Glutamatergic neuron (in vitro differentiated cells): Measurements from ENCODE around the gene TMEM132C. TPM values are rescaled to one million over a fixed set of nuclear protein-coding genes. Genes with fewer than 3 reads are reported as not detected.

Experiments
- DNase-seq: peaks from one replicate; pipeline ENCODE4 v3.0.0; 2022
- H3K27ac Mint-ChIP-seq: one replicate; pipeline ENCODE4 v1.8.0; 2020; ENCODE audit warnings: mild to moderate bottlenecking, mixed read lengths, inconsistent platforms; ENCODE audit not compliant: unreplicated experiment
- H3K27me3 Mint-ChIP-seq: one replicate; pipeline ENCODE4 v1.8.0; 2020; ENCODE audit warnings: mild to moderate bottlenecking, moderate library complexity, mixed read lengths, inconsistent platforms; ENCODE audit not compliant: unreplicated experiment
- H3K36me3 Mint-ChIP-seq: one replicate; pipeline ENCODE4 v1.8.0; 2020; ENCODE audit warnings: mild to moderate bottlenecking, mixed read lengths, inconsistent platforms; ENCODE audit not compliant: unreplicated experiment
- H3K4me1 Mint-ChIP-seq: one replicate; pipeline ENCODE4 v1.8.0; 2020; ENCODE audit warnings: mild to moderate bottlenecking, low read depth, mixed read lengths, inconsistent platforms; ENCODE audit not compliant: unreplicated experiment
- H3K4me3 Mint-ChIP-seq: one replicate; pipeline ENCODE4 v1.8.0; 2020; ENCODE audit warnings: mild to moderate bottlenecking, mixed read lengths, inconsistent platforms; ENCODE audit not compliant: unreplicated experiment
- H3K9me3 Mint-ChIP-seq: one replicate; pipeline ENCODE4 v1.8.0; 2020; ENCODE audit warnings: mild to moderate bottlenecking, moderate library complexity, mixed read lengths, inconsistent platforms; ENCODE audit not compliant: unreplicated experiment
- total RNA-seq: library from RNA; stranded (reverse); fragmentation: NEBNext Ultra II Directional; extraction: Animal tissue kit (Norgen Biotek cat#: 25700); gene quantifications from one replicate; pipeline ENCODE4 v1.2.1, GENCODE V29; 2021; ENCODE audit not compliant: unreplicated experiment
- TF ChIP-seq, protein P1 (sequence below): fragments of 200-600 bp; sonication (generic); IDR thresholded peaks from one replicate; pipeline ENCODE4 v1.5.0; 2021; ENCODE audit not compliant: partially characterized antibody, unreplicated experiment

Gene TMEM132C
- total RNA-seq, 1 donor from 2014 or later, result 8.0 TPM

DNA sequence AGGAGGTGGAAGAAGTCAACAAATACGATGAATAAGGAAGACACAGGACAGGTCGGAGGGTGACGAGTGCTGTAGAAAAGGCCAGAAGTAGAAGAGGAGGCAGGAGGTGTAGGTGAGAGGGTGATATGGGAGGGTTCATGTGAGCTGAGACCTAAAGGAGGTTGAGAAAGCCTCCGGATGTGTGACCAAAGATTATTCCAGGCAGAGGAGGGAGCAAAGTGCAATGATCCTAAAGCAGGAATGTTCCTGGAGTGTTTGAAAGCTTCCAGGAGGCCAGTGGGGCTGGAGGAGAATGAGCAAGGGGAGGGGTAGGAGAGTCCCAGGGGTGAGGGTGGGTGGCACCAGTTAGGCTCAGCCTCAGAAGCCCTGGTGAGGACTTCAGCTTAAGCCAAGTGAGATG, 340.0 kb downstream of the TMEM132C start:
- H3K27ac Mint-ChIP-seq, result no peak overlapping the region

DNA sequence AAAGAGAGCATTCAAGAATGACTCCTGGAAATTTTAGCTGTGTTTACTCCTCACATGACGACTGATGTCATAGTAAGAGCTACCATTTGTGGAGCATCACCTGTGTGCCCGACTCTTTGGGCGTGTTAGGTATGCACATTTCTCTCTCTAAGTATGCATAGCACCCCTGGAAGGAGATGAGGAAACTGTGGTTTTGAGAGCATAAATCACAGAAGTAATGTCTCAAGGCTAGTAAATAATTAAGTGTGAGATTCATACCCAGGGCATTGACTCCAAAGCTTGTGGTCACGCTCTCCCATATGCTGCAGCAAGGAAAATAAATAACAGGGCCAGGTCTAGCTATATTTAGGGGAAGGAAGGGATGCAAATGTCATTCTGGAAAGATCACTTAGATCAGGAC, 340.7 kb downstream of the TMEM132C start:
- Mint-ChIP-seq H3K36me3 (no peaks in the 10 kb centered on the region), H3K4me1 (peaks cover 10% of the 10 kb centered on the region), H3K4me3 (no peak overlapping the region), H3K27me3 (peaks cover 4% of the 10 kb centered on the region), H3K27ac (no peak overlapping the region), H3K9me3 (peaks cover 15% of the 10 kb centered on the region)
- TF ChIP-seq, protein P1, sequence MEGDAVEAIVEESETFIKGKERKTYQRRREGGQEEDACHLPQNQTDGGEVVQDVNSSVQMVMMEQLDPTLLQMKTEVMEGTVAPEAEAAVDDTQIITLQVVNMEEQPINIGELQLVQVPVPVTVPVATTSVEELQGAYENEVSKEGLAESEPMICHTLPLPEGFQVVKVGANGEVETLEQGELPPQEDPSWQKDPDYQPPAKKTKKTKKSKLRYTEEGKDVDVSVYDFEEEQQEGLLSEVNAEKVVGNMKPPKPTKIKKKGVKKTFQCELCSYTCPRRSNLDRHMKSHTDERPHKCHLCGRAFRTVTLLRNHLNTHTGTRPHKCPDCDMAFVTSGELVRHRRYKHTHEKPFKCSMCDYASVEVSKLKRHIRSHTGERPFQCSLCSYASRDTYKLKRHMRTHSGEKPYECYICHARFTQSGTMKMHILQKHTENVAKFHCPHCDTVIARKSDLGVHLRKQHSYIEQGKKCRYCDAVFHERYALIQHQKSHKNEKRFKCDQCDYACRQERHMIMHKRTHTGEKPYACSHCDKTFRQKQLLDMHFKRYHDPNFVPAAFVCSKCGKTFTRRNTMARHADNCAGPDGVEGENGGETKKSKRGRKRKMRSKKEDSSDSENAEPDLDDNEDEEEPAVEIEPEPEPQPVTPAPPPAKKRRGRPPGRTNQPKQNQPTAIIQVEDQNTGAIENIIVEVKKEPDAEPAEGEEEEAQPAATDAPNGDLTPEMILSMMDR, result no peak
- no peak for DNase-seq

More for the DNA sequence above, 340.0 kb downstream of the TMEM132C start:
- Mint-ChIP-seq H3K36me3 (no peaks in the 10 kb centered on the region), H3K9me3 (peaks cover 13% of the 10 kb centered on the region), H3K27me3 (peaks cover 4% of the 10 kb centered on the region), H3K4me1 (peaks cover 8% of the 10 kb centered on the region), H3K4me3 (no peak overlapping the region)
- TF ChIP-seq, protein P1, result no peak
- no peak for DNase-seq

DNA sequence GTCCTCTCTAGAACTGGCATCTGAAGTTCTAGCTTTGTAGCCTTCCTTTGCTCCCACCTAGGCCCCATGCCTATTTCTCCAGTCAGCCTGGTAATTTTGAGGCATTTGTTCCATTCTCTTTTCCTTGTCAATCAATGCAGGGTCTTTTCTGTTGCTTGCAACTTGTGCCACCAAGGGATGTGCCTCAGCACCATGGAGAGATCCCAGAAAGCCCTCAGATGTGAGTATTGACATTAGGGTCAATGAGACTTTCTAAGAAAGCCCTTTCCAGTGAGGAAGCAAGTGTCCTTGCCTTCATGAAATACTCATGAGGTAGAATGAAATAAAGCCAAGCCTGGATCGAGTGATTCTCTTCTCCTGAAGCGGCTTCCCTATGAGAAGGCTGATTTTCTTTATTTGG, 342.9 kb downstream of the TMEM132C start:
- H3K36me3 Mint-ChIP-seq, result no peaks in the 10 kb centered on the region
- no peak overlapping the region for H3K27ac Mint-ChIP-seq
- H3K27me3 Mint-ChIP-seq, result peaks cover 2% of the 10 kb centered on the region
- H3K9me3 Mint-ChIP-seq, result peaks cover 15% of the 10 kb centered on the region
- TF ChIP-seq, protein P1, result no peak
- H3K4me1 Mint-ChIP-seq, result peaks cover 10% of the 10 kb centered on the region
- no peak for DNase-seq
- no peak overlapping the region for H3K4me3 Mint-ChIP-seq

DNA sequence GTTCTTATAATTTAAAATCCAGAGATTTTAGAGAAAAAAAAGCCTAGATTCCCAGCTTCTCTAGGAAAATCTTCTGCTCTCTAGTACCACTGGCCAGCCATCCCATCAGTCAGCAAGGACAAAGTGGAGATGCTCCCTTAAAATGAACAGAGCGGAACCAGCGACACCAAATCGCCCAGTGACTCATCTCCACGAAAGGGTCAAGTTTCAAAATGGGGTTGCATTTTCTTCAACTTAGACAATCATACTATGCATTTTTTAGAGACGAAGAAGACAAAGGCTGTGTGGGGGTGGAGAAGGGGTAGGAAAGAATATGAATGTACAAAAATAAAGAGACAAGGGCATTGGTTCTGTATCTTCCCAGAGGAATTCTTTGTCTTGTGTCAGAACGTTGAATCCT, 344.8 kb downstream of the TMEM132C start:
- peaks cover 15% of the 10 kb centered on the region for H3K9me3 Mint-ChIP-seq
- H3K4me3 Mint-ChIP-seq, result no peak overlapping the region
- no peak overlapping the region for H3K27ac Mint-ChIP-seq
- DNase-seq, result no peak
- peaks cover 3% of the 10 kb centered on the region for H3K36me3 Mint-ChIP-seq
- H3K27me3 Mint-ChIP-seq, result peaks cover 2% of the 10 kb centered on the region
- TF ChIP-seq, protein P1, result no peak
- H3K4me1 Mint-ChIP-seq, result peaks cover 8% of the 10 kb centered on the region

GRCh38 chr12:128612150-128612850, 345.3 kb downstream of the TMEM132C start:
- Mint-ChIP-seq H3K27me3 (peaks cover 2% of the 10 kb centered on the region), H3K4me3 (no peak overlapping the region), H3K27ac (no peak overlapping the region), H3K9me3 (peaks cover 15% of the 10 kb centered on the region), H3K4me1 (peaks cover 5% of the 10 kb centered on the region), H3K36me3 (peaks cover 9% of the 10 kb centered on the region)
- TF ChIP-seq, protein P1, result no peak
- DNase-seq, result no peak
